Measurements from ENCODE around the gene F2RL1.
"Not testable (repeated sequence)": the region's sequence is repeated elsewhere in the genome, so short reads cannot be mapped to it uniquely, and the experiment has no call there.

The F2RL1 gene

DNA sequence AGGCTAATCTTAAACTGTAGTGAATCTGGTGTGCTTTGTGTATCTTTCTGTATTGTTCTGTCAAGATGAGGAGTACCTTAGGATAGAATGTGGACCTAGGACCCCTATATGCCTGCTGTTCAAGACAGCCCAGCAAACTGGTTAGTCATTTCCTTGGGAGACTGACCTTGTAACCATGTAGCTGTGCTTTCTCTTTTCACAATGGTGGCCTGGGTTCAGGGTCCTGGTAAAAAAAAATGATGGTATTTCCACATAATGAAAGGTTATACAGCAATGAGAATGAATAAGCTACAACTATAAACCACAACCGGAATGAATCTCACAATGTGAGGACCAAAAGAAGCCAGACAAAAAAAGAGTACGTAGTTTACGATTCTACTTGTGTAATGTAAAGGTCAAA lies 36.4 kb upstream of the F2RL1 start:
- TF ChIP-seq, protein P1, sequence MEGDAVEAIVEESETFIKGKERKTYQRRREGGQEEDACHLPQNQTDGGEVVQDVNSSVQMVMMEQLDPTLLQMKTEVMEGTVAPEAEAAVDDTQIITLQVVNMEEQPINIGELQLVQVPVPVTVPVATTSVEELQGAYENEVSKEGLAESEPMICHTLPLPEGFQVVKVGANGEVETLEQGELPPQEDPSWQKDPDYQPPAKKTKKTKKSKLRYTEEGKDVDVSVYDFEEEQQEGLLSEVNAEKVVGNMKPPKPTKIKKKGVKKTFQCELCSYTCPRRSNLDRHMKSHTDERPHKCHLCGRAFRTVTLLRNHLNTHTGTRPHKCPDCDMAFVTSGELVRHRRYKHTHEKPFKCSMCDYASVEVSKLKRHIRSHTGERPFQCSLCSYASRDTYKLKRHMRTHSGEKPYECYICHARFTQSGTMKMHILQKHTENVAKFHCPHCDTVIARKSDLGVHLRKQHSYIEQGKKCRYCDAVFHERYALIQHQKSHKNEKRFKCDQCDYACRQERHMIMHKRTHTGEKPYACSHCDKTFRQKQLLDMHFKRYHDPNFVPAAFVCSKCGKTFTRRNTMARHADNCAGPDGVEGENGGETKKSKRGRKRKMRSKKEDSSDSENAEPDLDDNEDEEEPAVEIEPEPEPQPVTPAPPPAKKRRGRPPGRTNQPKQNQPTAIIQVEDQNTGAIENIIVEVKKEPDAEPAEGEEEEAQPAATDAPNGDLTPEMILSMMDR (IDR thresholded peaks at IDR 0.05; ENCODE audit: low read depth, low read length), result no peak
- H3K4me3 ChIP-seq (ENCODE audit: low read depth, low read length), result no peak overlapping the region

DNA sequence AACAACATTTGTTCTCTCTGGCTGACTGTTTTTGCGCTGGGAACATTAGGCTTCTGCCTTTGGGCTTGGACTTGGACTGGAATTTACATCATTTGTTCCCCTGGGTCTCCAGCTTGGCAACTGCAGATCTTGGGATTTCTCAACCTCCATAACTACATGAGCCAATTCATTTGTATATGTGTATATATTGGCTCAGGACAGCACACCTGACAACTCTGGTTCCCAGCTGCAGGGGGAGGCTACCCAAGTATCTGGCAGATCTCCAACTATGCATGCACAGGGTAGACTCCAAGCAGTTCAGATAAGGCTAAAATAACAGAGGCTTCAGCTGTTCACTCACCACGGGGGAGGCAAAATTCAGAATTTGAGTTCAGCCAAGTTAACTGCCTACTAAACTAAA lies 31.6 kb upstream of the F2RL1 start:
- TF ChIP-seq, protein P1 (IDR thresholded peaks at IDR 0.05; ENCODE audit: low read depth, low read length), result no peak
- no peak overlapping the region for H3K4me3 ChIP-seq (ENCODE audit: low read depth, low read length)

DNA sequence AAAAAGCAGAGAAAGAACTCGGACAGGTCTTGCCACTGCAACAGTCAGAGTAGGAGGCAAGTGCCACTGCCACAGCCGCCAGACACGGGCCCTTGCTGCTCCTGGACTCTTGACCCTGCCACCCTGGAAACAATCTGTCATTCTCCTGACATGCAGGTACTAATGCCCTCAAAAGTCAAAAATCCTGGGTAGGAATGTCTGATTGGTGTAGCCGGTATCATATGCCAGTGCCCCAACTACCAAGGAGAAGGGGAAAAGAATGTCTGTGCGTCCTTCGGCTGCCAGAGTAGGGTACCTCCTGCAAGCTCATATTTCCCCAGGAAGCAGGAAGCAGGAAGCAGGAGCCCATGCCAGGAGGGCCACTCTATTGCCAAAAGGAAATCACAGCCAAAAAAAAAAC lies 30.5 kb upstream of the F2RL1 start:
- H3K4me3 ChIP-seq (ENCODE audit: low read depth, low read length), result no peak overlapping the region
- TF ChIP-seq, protein P1 (IDR thresholded peaks at IDR 0.05; ENCODE audit: low read depth, low read length), result no peak

DNA sequence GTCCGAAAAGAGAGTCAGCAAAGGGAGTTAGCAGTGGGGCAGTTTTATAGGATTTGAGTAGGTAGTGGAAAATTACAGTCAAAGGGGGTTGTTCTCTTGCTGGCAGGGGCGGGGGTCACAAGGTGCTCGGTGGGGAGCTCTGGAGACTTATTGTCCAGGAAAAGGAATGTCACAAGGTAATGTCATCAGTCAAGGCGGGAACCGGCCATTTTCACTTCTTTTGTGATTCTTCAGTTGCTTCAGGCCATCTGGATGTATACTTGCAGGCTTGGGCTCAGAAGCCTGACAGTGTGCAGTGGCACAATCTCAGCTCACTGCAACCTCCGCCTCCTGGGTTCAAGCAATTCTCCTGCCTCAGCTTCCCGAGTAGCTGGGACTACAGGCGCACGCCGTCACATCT lies 29.6 kb upstream of the F2RL1 start:
- H3K4me3 ChIP-seq (ENCODE audit: low read depth, low read length), result not testable (repeated sequence)

DNA sequence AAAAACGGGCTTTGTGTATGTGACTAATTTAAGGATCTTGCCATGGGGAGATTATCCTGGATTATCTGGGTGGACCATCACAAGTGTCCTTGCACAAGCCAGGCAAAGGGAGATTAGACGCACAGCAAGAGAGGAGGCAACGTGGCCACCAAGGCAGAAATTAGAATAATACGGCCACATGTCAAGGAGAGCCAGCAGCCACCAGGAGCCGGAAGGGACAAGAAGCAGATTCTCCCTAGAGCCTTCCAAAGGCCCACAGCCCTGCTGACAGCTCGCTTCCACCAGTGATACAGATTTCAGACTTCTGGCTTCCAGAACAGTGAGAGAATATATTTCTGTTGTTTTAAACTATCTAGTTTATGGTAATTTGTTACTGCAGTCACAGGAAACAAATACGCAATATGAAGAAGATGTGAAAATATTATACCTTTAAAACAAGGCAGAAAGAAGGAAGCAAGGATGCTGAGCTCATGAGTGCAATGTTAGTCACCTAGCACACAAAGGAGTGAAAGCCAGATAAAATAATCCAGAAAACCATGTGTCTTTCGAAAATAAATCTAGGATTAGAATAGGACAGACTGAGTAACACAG lies 28.7 kb upstream of the F2RL1 start:
- 0 out of 2 replicates have a peak overlapping the region, but pooled peaks have one; percentile 3 for H3K4me3 ChIP-seq (ENCODE audit: low read depth, low read length)

DNA sequence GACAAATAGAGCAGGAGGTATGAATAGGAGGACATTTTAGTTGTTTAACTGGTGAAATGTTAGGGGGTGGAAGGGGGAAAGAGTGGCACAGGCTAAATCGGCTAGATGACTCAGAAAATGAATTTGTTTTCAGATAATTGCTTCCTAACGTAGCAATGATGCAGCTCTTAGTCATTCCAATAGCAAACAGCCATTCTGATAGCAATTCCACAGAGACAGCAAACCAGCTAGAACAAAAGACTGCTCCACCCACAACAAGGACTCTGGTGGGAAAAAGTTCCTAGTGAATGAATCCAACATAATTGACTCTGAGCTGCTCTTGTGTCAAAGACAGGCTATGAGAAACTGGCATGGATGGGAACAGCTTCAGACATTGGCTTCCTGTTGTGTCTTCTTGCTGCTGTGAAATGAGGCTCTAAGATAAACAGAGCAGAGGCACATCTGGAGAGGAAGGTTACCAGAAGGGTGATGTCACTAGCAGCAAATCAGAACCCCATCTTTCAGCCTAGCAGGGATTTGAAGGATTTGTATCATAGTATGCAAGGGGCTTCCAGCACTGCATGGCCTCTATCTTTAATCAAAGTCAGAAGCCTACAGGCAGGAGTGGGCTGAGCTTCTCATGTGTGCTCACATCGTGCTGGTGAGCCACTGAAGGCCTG lies 28.1 kb upstream of the F2RL1 start:
- TF ChIP-seq, protein P1 (IDR thresholded peaks at IDR 0.05; ENCODE audit: low read depth, low read length), result no peak

More for the DNA sequence above, 28.7 kb upstream of the F2RL1 start:
- TF ChIP-seq, protein P1 (IDR thresholded peaks at IDR 0.05; ENCODE audit: low read depth, low read length), result no peak

DNA sequence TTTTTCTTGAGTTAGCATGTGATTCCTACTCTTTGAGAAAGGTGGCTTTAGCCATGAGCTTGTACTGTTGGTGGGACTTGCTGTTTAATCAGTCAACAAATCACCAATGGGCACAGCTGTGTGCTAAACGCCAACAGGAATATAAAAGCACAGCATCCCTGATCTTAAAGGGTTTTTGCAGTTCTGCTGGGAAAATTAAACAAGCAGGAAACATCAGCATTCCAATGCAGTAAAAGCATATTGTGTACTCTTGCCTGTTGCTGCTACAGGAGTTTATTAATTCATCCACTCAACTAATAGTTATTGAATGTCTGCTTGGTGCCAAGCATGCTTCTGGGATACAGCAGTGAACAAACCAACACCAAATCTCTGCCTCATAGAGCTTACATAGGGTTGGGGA lies 27.4 kb upstream of the F2RL1 start:
- TF ChIP-seq, protein P1 (IDR thresholded peaks at IDR 0.05; ENCODE audit: low read depth, low read length), result no peak
- no peak overlapping the region for H3K4me3 ChIP-seq (ENCODE audit: low read depth, low read length)

More for the DNA sequence above, 28.1 kb upstream of the F2RL1 start:
- H3K4me3 ChIP-seq (ENCODE audit: low read depth, low read length), result no peak overlapping the region
